OCI-LY1 (cell line): ENCODE data around the gene ETV3.

Experiments used
- CTCF ChIP-seq: fragments of 200-600 bp; sonication (generic), shearing (Covaris generic); IDR thresholded peaks from 2 replicates; pipeline ENCODE4 v1.5.1; 2017; ENCODE audit warnings: mild to moderate bottlenecking, antibody characterized with exemption, low read length, moderate library complexity, mixed read lengths
- EZH2 ChIP-seq: fragments of 200-600 bp; sonication (generic), shearing (Covaris generic); IDR thresholded peaks from 2 replicates; pipeline ENCODE4 v1.8.0; 2017; ENCODE audit warnings: borderline replicate concordance, mixed run types, mild to moderate bottlenecking, antibody characterized with exemption, low read length, moderate library complexity, mixed read lengths

DNA sequence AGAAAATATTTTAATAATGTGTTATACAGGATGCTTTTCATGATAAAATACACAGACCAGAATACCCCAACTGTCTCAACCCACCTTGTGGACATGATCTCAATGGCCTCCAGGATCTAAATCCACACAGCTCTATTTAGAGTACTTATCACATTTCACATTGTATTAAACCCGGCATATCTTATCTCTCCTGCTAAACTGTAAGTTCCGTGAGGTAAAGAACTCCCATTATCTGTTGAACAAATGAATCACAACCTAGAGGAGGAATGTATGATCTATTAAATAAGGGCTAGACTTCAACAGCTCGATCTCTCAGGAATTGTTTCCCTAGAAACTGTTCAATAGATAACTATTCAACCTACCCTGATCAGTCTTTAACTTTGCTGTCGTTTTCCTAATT lies 6.9 kb downstream of the ETV3 start:
- TF ChIP-seq CTCF (no peak), EZH2 (no peak)
